Kidney capillary endothelial cell (primary cell): ENCODE results near the gene ALDH5A1.

Source experiments
- DNase-seq: peaks from one replicate; pipeline ENCODE4 v3.0.0-alpha.2; 2018; ENCODE audit warnings: low spot score

ALDH5A1 gene

GRCh38 chr6:24569811-24570210 lies 75.0 kb downstream of the ALDH5A1 start:
- DNase-seq = no peak

DNA sequence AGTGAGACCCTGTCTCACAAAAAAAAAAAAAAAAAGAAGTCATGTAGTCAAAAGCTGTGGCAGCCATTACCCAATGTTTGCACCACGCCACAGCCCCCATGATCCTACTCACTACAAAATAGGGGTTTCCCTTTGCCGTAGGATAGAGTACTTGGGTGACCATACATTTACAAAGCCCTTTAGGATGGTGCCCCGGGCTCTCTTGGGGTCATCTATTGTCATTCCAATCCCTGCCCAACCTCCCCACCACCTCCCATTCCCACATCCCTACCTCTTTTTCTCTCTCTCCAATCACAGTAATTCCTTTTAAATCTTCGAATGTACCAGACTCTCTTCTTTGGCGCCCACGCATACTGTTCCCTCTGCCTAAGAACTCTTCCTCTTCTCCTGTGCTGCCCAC lies 76.6 kb downstream of the ALDH5A1 start:
- no peak for DNase-seq

GRCh38 chr6:24574809-24575208 lies 80.0 kb downstream of the ALDH5A1 start:
- DNase-seq = no peak

GRCh38 chr6:24576447-24576846 lies 81.7 kb downstream of the ALDH5A1 start:
- no peak for DNase-seq

DNA sequence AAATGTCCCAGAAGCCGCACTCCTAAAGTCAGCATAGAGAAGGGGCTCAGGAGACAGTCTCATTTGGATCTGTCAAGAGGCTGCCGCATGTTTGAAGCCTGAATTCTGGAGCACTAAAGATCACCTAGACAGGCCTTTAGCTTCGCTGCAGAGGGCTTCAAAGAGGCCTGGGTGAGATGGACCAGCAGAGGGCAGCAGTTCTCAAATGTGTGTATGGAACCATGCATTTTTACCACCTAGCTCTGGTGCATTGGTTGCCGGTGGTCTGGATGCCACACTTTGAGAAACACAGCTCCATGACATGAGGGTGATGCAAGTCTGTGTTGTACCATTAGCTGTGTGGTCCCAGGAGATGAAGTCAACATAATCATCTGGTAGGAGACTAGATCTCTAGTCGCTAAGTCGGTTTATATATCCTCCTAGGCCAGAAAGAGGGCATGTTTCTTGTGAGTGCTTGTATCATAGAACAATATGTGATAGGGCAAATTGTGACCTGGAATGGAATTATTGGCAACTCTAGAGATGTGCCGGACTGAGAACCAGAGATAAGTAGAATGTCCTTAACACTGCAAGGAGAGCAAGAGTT lies 86.4 kb downstream of the ALDH5A1 start:
- DNase-seq = peak; percentile 49

DNA sequence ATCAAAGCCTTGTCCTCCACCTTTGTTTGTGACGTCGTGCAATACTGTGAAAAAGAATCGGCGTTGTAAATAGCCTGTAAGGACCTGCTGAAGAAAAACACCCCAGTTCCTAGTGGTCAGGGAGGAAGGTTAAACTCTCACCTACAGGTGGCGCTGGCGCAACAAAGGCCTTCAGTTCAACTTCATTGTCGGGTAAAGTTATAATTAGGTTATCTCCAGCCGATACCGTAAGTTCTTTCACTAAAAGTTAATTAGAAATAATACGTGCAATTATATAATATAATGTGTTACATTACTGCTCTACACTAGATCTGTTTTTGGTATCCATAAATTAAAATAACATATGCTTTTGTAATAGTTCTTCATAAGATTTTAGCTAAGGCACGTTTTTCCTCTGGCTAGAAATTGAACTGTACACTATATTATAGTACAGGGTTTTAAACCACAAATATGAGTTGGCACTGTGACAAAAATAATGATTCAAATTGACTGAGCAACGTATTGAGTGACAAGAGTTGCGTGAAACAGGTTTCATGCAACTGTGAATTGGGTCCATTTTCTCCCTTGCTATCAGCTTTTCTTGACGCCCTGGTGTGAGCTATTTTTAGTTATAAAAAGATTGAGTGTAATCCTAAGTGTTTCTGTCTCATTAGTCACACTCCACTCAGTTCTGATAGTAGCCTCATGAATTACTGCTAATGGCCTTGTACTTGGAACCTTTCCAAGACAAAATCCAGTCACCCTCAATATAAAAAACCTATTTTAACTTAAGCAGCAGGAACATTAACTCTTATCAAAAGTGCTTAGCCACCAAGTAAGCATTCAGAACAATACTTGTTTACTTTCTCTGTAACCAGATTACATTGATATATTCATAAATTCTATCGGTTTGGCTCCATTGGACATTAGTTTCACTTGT lies 89.0 kb downstream of the ALDH5A1 start:
- peak; percentile 57 for DNase-seq

- DNase-seq = no peak
Measured at GRCh38 chr6:24584382-24584720, 89.6 kb downstream of the ALDH5A1 start.
